ENCODE results near the gene RXFP1. TPM values are rescaled to one million over a fixed set of nuclear protein-coding genes. Genes with fewer than 3 reads are reported as not detected.
"Not testable (repeated sequence)": the region's sequence is repeated elsewhere in the genome, so short reads cannot be mapped to it uniquely, and the experiment has no call there.

Gene RXFP1
- total RNA-seq, 6 donors from 2014 or later: 3.0 to 7.3 (median 4.7) TPM

GRCh38 chr4:158649111-158649680, 127.5 kb downstream of the RXFP1 start:
- Histone ChIP-seq H3K36me3 (no peaks in the 10 kb centered on the region), H3K27ac (no peak overlapping the region), H3K4me1 (no peaks in the 10 kb centered on the region), H3K4me3 (no peak overlapping the region), H3K9me3 (no peaks in the 10 kb centered on the region), H3K27me3 (no peaks in the 10 kb centered on the region)
- 71 to 77% methylated on average over 4 of the region's 4 CpGs for WGBS, 2 donors
- TF ChIP-seq POLR2AphosphoS5 (IDR thresholded peaks at IDR 0.05): no peak
- TF ChIP-seq CTCF (IDR thresholded peaks at IDR 0.05): no peak
- TF ChIP-seq POLR2A (IDR thresholded peaks at IDR 0.05): no peak
- DNase-seq (no peak), ATAC-seq (ENCODE audit: low FRiP score in 2 of 2) (no peak)

GRCh38 chr4:158652920-158653319, 131.2 kb downstream of the RXFP1 start:
- TF ChIP-seq EP300 (IDR thresholded peaks at IDR 0.05): no peak
- no peak for TF ChIP-seq POLR2A (IDR thresholded peaks at IDR 0.05)
- H3K36me3 ChIP-seq: no peaks in the 10 kb centered on the region
- no peaks in the 10 kb centered on the region for H3K4me1 ChIP-seq
- H3K27ac ChIP-seq: no peak overlapping the region
- no peaks in the 10 kb centered on the region for H3K9me3 ChIP-seq
- DNase-seq (no peak), ATAC-seq (ENCODE audit: low FRiP score in 2 of 2) (no peak)
- H3K27me3 ChIP-seq: no peaks in the 10 kb centered on the region
- 24 to 34% methylated on average over 2 of the region's 2 CpGs for WGBS, 2 donors
- H3K4me3 ChIP-seq: no peak overlapping the region

GRCh38 chr4:158656439-158656838, 134.8 kb downstream of the RXFP1 start:
- H3K4me1 ChIP-seq: no peaks in the 10 kb centered on the region
- H3K27ac ChIP-seq: no peak overlapping the region
- TF ChIP-seq CTCF (IDR thresholded peaks at IDR 0.05) (no peak), POLR2A (IDR thresholded peaks at IDR 0.05) (no peak), EP300 (IDR thresholded peaks at IDR 0.05) (no peak), POLR2AphosphoS5 (IDR thresholded peaks at IDR 0.05) (no peak)
- DNase-seq: no peak
- H3K9me3 ChIP-seq: no peaks in the 10 kb centered on the region
- no peak for ATAC-seq (ENCODE audit: low FRiP score in 2 of 2)
- H3K4me3 ChIP-seq: no peak overlapping the region
- H3K36me3 ChIP-seq: no peaks in the 10 kb centered on the region
- 68 to 81% methylated on average over 1 of the region's 1 CpG for WGBS, 2 donors
- H3K27me3 ChIP-seq: no peaks in the 10 kb centered on the region

GRCh38 chr4:158657291-158657690, 135.6 kb downstream of the RXFP1 start:
- no peak overlapping the region for H3K27ac ChIP-seq
- no peaks in the 10 kb centered on the region for H3K9me3 ChIP-seq
- TF ChIP-seq CTCF (IDR thresholded peaks at IDR 0.05) (no peak), POLR2AphosphoS5 (IDR thresholded peaks at IDR 0.05) (no peak), POLR2A (IDR thresholded peaks at IDR 0.05) (no peak), EP300 (IDR thresholded peaks at IDR 0.05) (no peak)
- H3K4me3 ChIP-seq: no peak overlapping the region
- no peaks in the 10 kb centered on the region for H3K36me3 ChIP-seq
- ATAC-seq (ENCODE audit: low FRiP score in 2 of 2) (peak in 1 of 2 donors; percentile 59), DNase-seq (peak in 1 of 2 donors; percentile 39)
- no peaks in the 10 kb centered on the region for H3K27me3 ChIP-seq
- H3K4me1 ChIP-seq: no peaks in the 10 kb centered on the region
- WGBS, 2 donors: 89 to 92% methylated on average over 8 to 11 of the region's 11 CpGs

GRCh38 chr4:158663255-158663654, 141.6 kb downstream of the RXFP1 start:
- H3K36me3 ChIP-seq; DNase-seq; H3K4me3 ChIP-seq; H3K27ac ChIP-seq; H3K4me1 ChIP-seq; ATAC-seq (ENCODE audit: low FRiP score in 2 of 2); H3K27me3 ChIP-seq; H3K9me3 ChIP-seq: not testable (repeated sequence)
- 52% methylated on average over 4 of the region's 4 CpGs for WGBS, 2 donors

- H3K27ac ChIP-seq; DNase-seq; H3K4me3 ChIP-seq; H3K9me3 ChIP-seq; H3K27me3 ChIP-seq; ATAC-seq (ENCODE audit: low FRiP score in 2 of 2); H3K36me3 ChIP-seq; H3K4me1 ChIP-seq: not testable (repeated sequence)
- WGBS, 2 donors: 64 to 71% methylated on average over 8 of the region's 8 CpGs
Measured at GRCh38 chr4:158663707-158664625, 142.3 kb downstream of the RXFP1 start.
